Amygdala (tissue), 56 donors: ENCODE results near the gene CPN2.

Experiments used
- DNase-seq, 56 donors: peaks; one replicate each; lab custom pipeline; 2025; lab: John Stamatoyannopoulos, UW

Gene CPN2

GRCh38 chr3:194355379-194355778 is 4.3 kb upstream of the CPN2 start:
- DNase-seq = no peak

GRCh38 chr3:194354315-194354714 is 3.2 kb upstream of the CPN2 start:
- DNase-seq = no peak

GRCh38 chr3:194352667-194353246 is 1.6 kb upstream of the CPN2 start:
- no peak for DNase-seq

GRCh38 chr3:194351952-194352536 is 916 bp upstream of the CPN2 start:
- DNase-seq = peak in 2 of 56 donors; percentile 29 to 30

- no peak for DNase-seq
Observed at GRCh38 chr3:194350726-194351071, 429 bp downstream of the CPN2 start.

GRCh38 chr3:194348354-194348753 is 2.8 kb downstream of the CPN2 start:
- no peak for DNase-seq

- no peak for DNase-seq
Observed at GRCh38 chr3:194346621-194347020, 4.5 kb downstream of the CPN2 start.

GRCh38 chr3:194346035-194346434 is 5.1 kb downstream of the CPN2 start:
- DNase-seq = no peak

- DNase-seq = peak in 49 of 56 donors; percentile 2 to 83 (median 30)
Observed at GRCh38 chr3:194344012-194344411, 7.1 kb downstream of the CPN2 start.

GRCh38 chr3:194343561-194343893 is 7.6 kb downstream of the CPN2 start:
- DNase-seq = no peak

- no peak for DNase-seq
Observed at GRCh38 chr3:194342861-194343560, 8.1 kb downstream of the CPN2 start.

- DNase-seq = no peak
Observed at GRCh38 chr3:194340757-194341400, 10.2 kb downstream of the CPN2 start.

GRCh38 chr3:194339840-194340239 is 11.3 kb downstream of the CPN2 start:
- DNase-seq = no peak

GRCh38 chr3:194339356-194339755 is 11.8 kb downstream of the CPN2 start:
- DNase-seq = no peak

- no peak for DNase-seq
Observed at GRCh38 chr3:194337965-194338753, 13.0 kb downstream of the CPN2 start.

- no peak for DNase-seq
Observed at GRCh38 chr3:194336601-194337355, 14.3 kb downstream of the CPN2 start.

- no peak for DNase-seq
Observed at GRCh38 chr3:194333981-194334320, 17.2 kb downstream of the CPN2 start.

- DNase-seq = no peak
Observed at GRCh38 chr3:194333212-194333980, 17.7 kb downstream of the CPN2 start.

- no peak for DNase-seq
Observed at GRCh38 chr3:194332858-194333211, 18.3 kb downstream of the CPN2 start.

- DNase-seq = no peak
Observed at GRCh38 chr3:194330579-194330978, 20.5 kb downstream of the CPN2 start.
